HCT116 (cell line): Measurements from ENCODE around the gene FOS.

Source experiments
- EGR1 ChIP-seq: IDR thresholded peaks from 2 replicates; pipeline ENCODE4 v1.6.1; 2012; ENCODE audit warnings: low read depth
- POLR2A ChIP-seq: IDR thresholded peaks from 2 replicates; pipeline ENCODE4 v1.7.0; 2011; ENCODE audit warnings: borderline replicate concordance; ENCODE audit not compliant: insufficient read depth, insufficient read length; ENCODE audit errors: extremely low read depth
- RAD21 ChIP-seq: IDR thresholded peaks from 2 replicates; pipeline ENCODE4 v1.6.1; 2012; ENCODE audit warnings: low read depth, mild to moderate bottlenecking
- SIN3A ChIP-seq: IDR thresholded peaks from 2 replicates; pipeline ENCODE4 v1.6.1; 2012; ENCODE audit warnings: low read depth
- YY1 ChIP-seq: IDR thresholded peaks from 2 replicates; pipeline ENCODE4 v1.6.1; 2011; ENCODE audit warnings: low read length, low read depth, moderate library complexity, mild to moderate bottlenecking; ENCODE audit not compliant: insufficient replicate concordance; ENCODE audit errors: extremely low read depth
- TF ChIP-seq, protein P1 (sequence below): IDR thresholded peaks from 2 replicates; pipeline ENCODE4 v1.6.1; 2012; ENCODE audit warnings: low read depth
- TF ChIP-seq, protein P2 (sequence below), 3 experiments: fragments of 200-600 bp in 1 of 3; sonication (generic) in 1 of 3; IDR thresholded peaks in 2 of 3; conservative IDR thresholded peaks in 1 of 3; 2 replicates each; pipeline ENCODE4 v1.5.1; 2012 to 2017; ENCODE audit warnings: low read depth in 2 of 3, low read length in 2 of 3, antibody characterized with exemption in 1 of 3, borderline replicate concordance in 1 of 3, control low read depth in 1 of 3, mild to moderate bottlenecking in 1 of 3, mixed read lengths in 1 of 3, mixed run types in 1 of 3, moderate library complexity in 1 of 3; ENCODE audit not compliant: insufficient read depth in 1 of 3
- TF ChIP-seq, protein P3 (sequence below): IDR thresholded peaks from 2 replicates; pipeline ENCODE4 v1.6.1; 2012

DNA sequence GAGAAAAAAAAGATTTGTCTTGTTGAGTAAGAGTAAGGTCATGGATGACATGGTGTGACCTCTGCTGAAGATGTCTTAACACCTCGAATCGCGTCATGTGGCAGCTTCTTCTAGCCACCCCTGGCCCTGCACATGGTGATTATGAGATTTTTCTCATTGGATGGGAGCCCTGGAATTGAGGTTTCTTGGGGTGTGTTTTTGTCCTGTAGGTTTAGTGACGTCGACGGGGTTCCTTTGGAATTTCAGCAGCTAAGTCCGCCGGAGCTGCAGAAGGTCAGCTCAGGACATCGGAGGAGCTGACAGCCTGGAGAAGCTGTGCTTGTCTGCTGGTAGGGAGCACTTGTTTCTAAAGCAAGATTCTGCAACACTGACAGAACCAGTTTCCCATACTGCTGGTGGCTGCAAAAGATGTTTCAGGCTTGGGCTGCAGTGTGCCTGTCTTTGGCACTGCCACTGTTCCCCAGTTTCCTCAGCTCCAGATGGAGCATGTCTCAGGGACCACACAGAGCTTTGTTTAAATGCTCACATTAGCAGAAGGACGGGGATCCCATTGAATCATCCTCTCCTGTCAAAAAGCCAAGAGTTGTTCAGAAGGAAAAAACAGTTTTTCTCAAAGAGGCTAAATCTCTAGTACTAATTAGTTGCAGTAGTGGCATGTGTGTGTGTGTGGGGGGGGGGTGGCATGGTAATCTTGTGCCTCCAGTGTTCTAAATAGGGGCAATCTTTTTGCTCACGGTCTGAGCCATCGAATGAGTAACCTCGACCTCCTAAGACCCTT is 5.2 kb upstream of the FOS start:
- TF ChIP-seq, protein P1, sequence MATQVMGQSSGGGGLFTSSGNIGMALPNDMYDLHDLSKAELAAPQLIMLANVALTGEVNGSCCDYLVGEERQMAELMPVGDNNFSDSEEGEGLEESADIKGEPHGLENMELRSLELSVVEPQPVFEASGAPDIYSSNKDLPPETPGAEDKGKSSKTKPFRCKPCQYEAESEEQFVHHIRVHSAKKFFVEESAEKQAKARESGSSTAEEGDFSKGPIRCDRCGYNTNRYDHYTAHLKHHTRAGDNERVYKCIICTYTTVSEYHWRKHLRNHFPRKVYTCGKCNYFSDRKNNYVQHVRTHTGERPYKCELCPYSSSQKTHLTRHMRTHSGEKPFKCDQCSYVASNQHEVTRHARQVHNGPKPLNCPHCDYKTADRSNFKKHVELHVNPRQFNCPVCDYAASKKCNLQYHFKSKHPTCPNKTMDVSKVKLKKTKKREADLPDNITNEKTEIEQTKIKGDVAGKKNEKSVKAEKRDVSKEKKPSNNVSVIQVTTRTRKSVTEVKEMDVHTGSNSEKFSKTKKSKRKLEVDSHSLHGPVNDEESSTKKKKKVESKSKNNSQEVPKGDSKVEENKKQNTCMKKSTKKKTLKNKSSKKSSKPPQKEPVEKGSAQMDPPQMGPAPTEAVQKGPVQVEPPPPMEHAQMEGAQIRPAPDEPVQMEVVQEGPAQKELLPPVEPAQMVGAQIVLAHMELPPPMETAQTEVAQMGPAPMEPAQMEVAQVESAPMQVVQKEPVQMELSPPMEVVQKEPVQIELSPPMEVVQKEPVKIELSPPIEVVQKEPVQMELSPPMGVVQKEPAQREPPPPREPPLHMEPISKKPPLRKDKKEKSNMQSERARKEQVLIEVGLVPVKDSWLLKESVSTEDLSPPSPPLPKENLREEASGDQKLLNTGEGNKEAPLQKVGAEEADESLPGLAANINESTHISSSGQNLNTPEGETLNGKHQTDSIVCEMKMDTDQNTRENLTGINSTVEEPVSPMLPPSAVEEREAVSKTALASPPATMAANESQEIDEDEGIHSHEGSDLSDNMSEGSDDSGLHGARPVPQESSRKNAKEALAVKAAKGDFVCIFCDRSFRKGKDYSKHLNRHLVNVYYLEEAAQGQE, result no peak
- TF ChIP-seq, protein P2, sequence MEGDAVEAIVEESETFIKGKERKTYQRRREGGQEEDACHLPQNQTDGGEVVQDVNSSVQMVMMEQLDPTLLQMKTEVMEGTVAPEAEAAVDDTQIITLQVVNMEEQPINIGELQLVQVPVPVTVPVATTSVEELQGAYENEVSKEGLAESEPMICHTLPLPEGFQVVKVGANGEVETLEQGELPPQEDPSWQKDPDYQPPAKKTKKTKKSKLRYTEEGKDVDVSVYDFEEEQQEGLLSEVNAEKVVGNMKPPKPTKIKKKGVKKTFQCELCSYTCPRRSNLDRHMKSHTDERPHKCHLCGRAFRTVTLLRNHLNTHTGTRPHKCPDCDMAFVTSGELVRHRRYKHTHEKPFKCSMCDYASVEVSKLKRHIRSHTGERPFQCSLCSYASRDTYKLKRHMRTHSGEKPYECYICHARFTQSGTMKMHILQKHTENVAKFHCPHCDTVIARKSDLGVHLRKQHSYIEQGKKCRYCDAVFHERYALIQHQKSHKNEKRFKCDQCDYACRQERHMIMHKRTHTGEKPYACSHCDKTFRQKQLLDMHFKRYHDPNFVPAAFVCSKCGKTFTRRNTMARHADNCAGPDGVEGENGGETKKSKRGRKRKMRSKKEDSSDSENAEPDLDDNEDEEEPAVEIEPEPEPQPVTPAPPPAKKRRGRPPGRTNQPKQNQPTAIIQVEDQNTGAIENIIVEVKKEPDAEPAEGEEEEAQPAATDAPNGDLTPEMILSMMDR (IDR thresholded peaks at IDR 0.05 in 2 of 3, conservative IDR thresholded peaks at IDR 0.05 in 1 of 3; ENCODE audit: borderline replicate concordance in 1 of 3, insufficient read depth in 1 of 3, low read depth in 2 of 3, low read length in 2 of 3), result no peak
- no peak for TF ChIP-seq RAD21
- TF ChIP-seq POLR2A, result no peak
- no peak for TF ChIP-seq EGR1
- no peak for TF ChIP-seq SIN3A
- no peak for TF ChIP-seq YY1
- TF ChIP-seq, protein P3, sequence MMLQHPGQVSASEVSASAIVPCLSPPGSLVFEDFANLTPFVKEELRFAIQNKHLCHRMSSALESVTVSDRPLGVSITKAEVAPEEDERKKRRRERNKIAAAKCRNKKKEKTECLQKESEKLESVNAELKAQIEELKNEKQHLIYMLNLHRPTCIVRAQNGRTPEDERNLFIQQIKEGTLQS, result no peak
